ENCODE results near the gene CTBP2.

The CTBP2 gene

DNA sequence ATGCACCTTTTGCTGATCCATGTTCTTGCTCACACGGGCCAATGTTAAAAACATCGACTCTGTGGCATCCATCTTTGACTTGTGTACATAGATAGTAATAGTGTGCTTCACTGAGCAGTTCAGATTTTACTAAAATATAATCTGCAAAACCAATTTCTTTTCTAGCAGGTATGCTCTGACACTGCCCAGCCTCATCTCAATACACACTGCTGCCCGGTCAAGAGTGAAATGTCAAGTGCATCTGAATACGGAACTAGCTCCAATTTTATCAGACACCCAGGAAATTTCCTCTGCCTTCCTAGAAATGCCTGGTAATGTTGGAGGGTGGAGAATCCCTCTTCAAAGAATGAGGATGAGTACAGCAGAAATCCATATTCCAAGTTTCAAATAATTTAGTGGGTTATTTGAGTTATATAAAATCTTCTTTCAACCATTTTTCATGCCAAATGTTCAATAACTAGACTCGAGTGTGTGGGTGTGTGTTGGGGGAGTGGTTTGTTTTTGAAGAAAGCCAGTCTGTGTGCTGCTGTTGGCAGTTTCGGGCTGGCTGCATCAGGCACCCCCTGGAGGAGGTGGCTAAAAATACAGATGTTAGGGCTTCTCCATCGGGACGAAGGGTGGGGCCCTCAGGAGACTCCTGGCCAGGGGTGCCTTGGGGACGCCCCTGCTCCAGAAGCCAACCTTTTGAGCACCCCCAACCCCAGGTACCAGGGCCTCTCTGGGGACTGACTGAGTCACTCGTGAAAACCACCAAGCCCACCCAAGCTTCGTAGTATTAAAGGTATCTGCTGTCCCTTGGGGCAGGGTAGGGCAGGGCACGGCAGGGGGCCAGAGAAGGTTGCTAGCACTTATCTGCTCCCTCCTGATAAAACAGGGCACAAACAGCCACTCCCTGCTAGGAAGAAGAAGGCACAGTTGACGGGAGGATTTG, 15.4 kb downstream of the CTBP2 start:
- no peak for DNase-seq (ENCODE audit: low read depth)

DNA sequence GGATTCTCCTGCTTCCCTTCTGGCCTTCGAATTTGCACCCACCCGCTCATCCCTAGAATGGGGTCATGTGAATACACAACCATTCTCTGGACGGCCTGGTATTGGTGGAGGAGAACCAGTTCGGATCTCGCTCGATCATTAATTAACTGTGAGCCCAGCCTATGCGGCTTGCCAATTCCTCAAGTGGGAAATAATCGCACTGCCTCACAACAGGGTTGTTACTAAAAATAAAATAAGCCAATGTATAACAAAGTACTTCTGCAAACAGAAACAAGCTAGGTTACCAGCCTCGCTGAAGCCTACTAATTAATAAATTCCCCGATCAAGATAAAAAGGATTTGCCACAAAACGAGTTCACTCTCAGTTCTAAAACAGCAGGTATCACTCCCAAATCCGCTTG, 16.2 kb downstream of the CTBP2 start:
- DNase-seq (ENCODE audit: low read depth), result no peak

DNA sequence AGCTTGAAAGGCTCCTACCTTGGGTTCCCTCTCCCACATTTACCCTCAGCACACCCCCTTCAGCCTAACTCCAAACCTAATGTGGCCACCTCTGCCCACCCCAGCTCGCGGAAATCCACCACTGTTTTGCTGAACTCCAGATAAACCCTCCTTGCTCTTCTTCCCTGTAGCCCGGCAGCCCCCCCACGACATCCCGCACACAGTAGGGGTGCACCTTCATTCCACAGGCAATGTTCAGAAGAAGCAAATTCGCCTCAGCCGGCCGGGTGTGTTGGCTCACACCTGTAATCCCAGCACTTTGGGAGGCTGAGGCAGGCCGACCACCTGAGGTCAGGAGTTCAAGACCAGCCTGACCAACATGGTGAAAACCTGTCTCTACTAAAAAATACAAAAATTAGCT, 17.4 kb downstream of the CTBP2 start:
- DNase-seq (ENCODE audit: low read depth), result no peak

DNA sequence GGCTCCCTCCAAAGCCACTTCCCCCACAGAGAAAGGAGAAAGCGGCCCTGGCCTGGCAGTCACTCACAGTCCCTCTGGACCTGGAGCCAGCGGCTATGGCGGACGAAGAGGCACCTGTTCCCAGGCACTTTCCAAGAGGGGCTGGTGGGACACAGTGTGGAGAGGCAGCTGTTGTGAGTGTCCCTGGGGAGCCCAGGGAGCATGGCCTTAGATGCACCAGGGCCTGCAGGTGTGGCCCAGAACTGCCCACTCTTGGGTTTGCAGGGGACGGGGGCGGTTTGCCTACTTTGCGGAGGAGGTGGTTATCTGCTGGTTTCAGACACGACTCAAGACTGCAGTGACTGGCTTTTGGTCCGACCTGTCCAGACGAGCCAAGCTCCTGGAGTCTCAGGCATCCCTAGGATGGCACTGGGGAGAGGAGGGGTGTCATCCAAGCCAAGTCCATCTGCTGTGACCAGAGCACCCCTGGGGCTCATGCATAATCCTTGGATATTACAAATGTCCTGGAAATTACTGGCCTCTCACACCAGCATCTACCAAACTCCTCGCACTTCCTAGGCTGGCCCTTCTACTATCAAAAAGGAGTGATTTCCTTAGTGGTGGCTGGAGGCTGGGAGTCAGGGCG, 18.4 kb downstream of the CTBP2 start:
- DNase-seq (ENCODE audit: low read depth), result no peak

DNA sequence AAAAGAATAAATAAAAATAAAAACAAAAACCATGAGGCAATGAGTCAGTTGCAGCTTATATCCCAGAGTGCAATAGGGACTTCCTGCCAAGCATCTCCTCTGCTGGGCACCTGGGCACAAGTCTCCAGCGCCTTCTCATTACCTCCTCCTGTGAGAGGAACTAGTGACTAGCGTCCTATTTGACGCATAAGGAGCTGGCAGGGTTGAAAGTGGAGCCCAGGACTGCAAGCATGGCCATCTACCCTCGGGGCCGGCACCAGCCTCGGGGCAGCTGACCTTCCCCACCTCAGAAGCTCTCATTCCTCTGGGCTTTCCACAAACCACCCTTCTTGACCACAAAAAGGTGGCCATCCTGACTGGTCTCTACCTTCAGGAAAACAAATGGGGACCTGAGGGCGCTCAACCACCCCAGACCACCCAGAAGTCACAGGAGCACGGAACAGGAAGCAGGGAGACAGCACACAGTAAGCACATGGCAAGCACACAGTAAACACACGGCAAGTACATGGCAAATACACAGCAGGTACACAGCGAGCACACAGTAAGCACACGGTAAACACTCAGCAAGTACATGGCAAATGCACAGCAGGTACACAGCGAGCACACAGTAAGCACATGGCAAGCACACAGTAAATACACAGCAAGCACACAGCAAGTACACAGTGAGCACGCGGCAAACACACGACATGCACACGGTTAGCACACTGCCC, 19.1 kb downstream of the CTBP2 start:
- DNase-seq (ENCODE audit: low read depth), result no peak

DNA sequence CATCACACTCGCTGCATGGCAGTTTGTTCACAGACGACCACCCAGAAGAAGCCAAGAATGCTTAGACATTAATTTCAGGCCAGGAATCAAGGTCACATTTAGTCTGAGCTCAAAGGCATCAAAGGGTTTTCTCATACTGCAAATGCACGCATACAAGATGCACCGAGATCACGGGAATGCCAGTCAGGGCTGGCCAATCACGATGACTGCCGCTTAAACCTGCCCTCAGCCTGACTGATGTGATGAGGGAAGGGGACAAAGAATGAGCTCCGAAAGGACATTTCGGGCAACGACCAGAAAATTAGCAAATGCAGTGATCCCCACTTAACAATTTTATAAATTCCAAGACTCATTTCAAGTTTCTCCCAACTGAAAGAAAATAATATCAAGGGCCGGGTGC, 20.2 kb downstream of the CTBP2 start:
- DNase-seq (ENCODE audit: low read depth), result no peak

DNA sequence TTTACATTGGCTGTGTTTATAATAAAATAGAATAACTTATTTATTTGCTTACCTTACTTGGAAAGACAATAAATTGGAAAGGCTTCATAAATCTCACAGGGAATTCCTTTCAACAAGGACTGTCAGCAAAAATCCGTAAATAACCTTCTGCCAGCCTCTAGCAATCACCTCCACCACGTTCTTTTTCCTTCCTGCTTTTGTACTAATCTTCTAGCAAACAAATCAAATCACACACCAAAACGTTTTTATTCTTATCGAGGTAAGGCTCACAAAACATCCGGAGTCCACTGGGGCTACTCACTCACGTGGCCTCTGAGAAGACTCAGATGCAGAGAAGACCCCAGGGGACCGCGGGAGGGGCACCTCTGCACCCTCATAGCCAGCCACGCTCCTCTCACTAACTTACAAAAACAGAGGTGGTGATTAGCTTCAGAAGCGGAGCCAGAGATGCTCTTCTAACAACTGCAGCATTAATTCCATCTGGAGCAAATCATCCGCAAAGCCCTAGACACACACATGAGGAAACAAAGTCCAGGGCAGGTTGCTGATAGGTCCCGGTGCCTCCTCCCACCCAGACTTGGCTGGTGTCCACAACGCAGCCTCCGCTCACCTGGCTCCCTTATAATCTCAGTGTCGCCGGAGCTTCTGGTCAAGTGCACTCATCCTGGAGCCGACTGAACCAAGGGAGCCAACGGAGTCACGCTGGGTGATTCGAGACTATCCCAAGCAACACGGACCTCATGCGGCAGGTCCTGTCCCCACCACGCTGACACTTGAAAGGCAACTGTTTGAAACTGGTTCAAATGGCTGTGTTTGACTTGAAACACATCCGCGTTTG, 22.5 kb downstream of the CTBP2 start:
- DNase-seq (ENCODE audit: low read depth), result no peak

DNA sequence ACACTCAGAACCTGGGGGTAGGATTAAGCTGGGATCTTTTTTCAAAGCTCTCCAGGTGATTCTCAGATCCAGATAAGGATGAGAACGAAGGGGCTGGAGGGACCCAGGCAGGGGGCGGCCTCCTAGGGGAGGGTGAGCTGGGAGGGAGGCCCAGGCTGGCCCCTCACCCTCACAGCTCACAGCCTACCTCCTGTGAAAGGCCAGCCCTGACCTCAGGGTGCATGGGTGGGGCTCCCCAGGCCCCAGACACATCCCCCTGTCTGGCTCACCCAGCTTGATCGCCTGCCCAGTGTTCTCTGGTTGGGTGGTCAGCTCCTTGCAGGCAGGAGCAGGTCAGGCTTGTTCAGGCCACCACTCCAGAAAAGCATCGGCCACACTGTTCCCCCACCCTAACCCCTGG, 24.3 kb downstream of the CTBP2 start:
- no peak for DNase-seq (ENCODE audit: low read depth)

DNA sequence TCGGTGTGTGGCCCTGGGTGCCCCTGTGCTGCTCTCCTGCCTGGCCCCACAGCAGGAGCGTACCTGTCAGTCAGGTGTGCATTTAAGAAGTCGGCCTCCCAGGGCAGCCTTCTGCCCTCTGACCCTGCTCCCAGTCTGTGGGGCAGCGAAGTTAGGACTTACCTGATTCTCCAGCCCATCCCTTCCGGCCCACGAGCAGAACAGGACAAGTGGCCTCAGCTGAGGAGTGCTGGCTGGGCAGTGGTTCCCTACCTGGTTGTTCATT, 24.7 kb downstream of the CTBP2 start:
- DNase-seq (ENCODE audit: low read depth), result no peak

DNA sequence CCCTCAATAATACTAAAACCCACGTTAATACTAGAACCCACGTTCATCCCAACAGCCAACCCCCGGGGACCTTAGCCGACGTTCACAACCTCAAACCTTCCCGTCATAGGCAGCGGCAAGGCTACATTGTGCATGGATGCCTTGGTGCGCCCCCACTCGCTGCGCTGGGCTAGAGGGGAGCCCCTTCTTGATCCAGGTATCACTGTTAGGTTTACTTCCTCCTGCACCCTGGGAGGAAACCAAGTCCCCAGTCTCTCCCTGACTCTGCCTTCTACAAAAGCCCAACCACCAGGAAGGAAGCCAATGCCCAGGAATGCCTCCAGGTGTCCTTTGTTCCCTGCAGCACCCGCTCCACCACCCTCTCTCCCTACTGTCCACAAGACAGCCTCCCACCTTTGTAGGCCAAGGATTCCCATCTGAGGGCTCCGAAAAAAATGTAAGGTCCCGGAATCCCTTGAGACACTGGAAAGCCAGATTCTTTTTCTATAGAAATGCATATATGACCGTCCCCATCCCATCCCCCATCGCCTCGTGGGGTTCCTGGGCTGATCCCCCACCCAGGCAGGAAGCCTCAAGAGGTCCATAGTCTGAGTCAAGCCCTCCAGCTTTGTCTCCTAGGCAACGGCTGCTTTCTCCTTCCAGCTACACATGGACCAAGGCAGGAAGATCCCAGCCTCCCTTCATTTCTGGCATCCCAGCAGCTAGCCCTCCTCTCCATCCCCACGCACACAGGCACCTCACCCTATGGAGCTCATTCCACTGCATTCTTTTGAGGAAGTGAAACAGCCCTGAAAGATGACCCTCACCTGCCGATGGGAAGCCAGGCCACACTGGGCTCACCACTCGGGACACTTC, 25.2 kb downstream of the CTBP2 start:
- DNase-seq (ENCODE audit: low read depth), result no peak

DNA sequence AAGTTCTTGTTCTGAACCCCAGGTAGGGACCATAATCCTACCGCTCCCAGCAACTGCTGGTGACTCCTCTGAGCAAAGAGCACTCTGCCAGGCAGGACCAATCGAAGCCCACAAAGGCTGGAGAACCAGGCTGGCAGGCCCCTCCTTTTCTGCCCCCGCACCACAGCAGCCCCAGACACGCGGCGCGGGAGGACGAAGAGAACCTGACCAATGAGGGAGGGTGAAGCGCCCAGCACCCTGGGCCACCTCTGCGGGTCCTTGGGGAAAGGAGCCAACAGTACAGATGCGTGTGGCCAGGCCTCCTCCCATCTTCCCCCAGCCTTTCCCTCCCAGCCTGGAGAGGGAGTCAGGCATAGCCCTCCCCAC, 25.9 kb downstream of the CTBP2 start:
- no peak for DNase-seq (ENCODE audit: low read depth)

DNA sequence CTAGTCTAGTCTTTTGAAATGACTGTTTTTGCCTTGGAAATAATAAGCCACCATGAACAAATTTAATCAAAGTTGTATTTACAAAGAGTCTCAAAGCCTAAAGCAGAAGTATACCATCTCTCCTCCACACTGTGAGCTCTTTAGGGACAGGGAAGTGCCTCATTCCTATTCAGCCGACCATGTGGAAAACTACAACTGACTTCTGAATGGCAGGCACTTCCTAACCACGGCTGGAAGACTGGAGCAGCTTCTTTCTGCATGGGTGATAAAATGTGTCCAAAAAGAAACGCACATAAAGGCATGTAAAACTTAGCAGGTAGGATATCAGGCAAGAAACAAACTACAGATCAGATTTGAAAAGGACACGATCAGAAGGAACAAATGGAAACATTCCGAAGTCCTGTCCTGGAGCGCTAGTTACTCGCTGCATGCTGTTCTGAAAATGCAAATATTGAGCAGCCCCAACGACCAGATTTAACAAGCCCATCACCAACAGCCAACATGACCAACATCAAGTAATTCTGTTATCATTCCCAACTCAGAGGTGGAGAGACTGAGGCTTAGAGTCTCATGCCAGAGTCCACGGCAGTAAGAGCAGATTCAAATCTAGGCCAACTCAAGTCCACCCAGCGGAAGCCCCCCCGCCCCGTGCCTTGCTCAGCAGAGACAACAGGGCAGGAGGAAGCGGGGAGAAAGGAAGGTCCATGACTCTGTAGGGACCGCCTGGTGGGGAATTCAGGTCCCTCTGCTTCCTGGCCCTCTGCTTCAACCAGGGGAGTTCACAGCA, 26.5 kb downstream of the CTBP2 start:
- DNase-seq (ENCODE audit: low read depth), result no peak

DNA sequence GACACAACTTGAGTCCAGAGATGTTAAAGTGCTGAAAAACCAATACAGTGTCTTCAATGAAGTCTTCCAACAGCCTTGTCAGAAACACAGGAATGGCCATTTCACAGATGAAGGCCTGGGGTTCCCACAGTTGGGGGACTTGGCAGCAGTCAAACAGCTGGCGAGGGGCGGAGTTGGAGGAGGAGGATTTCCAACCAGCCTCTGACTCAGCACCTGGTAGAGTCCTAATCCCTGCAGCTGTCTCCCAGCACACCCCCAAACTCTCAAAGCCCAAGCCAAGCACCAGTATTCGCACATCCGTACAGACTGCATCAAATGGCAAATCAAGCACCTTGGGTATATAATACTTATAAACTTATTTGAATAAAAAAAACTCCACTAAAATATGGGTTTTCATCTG, 28.0 kb downstream of the CTBP2 start:
- no peak for DNase-seq (ENCODE audit: low read depth)

DNA sequence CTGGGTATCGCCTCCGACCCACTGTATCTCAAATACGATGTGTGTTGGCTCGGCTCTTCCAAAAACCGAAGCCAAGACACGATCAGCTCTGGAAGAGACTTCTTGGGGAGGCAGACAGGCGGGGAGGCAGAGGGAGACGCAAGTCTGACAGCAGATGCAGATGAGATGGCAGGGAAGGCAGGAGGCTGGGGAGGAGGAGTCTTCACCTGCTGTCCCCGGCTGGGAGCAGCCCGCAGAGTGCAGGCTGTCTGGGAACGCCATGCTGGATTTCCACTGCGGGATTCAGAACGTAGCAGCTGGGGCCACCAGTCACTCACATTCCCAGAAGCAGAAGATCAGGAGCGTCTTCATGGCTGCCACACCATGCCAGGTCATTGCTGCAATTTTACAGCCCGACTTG, 29.4 kb downstream of the CTBP2 start:
- DNase-seq (ENCODE audit: low read depth), result no peak

DNA sequence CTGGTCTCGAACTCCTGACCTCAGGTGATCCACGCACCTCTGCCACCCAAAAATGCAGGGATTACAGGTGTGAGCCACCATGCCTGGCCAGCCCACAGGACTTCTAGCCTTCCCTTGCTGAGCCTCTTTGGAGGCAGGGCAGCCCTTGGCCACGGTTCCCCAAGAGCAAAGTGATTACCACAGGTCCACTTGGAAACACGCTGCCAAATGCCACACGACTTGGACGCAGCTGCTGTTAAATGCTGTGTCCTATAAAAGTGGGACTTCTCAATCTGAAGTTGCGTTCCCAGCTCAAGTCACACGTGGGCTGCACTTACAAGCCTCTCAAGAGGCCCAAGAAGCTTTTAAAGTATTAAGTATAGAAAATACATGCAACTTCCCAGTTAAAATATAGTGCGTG, 30.1 kb downstream of the CTBP2 start:
- DNase-seq (ENCODE audit: low read depth), result no peak

DNA sequence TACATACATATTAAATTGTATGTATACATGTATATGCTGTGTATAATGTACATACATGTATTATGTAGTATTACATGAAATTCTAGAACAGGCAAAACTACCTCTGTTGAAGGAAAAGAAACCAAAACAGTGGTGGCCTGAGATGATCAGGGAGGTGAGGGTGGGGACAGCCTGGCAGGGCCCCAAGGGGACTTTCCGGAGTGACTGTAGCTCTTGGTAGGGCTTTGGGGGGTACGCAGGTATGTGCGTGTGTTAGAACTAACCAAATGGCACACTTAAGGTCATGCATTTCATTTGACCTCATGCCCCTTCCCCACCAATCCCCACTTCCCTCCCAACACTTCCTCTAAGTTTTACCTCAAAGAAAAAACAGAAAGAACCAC, 31.3 kb downstream of the CTBP2 start:
- no peak for DNase-seq (ENCODE audit: low read depth)

DNA sequence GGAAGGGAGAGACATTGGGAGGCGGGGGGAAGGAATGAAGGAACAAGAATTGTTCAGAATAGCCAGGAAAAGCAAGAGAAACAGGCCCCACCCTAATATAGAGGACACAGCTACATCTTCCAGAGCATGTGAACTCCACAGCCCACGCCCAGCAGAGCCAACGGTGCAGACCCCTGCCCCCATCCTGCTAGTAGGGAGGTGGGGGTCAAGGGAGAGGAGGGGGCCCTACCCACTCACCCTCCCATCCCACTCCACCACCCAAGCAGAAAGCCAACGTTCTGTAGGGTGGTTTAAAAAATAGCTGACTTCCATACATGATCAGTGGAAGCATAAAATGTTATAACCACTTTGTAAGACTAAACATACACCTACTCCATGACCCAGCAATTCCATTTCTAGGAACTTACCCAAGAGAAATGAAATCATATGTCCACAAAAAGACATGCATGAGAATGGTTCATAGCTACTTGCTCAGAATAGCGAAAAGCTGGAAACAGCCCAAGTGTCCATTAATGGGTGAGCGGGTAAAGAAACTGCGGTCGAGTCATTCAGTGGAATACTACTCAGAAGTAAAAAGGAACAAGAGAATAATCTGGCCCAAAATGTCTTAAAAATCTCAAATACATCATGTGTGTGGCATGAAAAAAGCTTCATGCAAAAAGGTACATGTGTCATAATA, 31.8 kb downstream of the CTBP2 start:
- no peak for DNase-seq (ENCODE audit: low read depth)

DNA sequence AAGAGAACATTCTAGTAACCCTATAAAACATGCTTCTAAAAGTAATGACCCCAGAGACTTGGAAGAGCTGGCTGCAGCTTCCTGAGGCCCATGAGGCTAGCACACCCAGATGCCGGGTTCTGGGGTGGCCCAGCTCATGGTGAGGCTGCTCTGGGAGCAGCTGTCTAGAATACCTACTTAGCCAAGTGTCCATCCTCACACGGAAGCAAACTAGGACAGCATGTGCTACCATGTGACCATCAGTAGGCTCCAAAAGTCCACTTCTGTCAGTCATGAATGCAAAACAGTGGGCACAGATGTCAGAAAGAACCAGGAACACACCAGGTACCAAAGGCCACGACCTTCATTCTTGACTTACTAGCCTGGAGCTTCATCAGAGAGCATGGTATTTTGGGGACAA, 32.4 kb downstream of the CTBP2 start:
- DNase-seq (ENCODE audit: low read depth), result no peak

DNA sequence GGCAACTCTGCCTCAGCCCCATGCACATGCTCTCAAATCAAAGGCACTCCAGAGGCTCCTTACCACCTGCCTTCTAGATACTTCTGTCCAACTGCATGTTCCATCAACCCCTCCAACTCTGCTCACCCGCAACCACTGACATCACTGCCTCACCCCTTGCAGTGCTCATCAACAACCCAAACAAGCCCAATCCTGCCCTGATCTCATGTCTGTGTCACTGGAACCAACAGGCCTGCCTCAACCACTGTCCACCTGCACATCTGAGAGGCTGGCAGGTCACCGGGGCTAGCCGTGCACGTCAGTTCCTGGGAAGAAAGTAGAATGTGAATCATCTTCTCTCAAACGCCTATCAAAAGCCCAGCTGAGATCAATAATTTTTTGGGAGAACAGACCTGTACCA, 33.3 kb downstream of the CTBP2 start:
- DNase-seq (ENCODE audit: low read depth), result no peak
